C4-2B (cell line): ENCODE results near the gene NAGPA.

ENCODE experiments used
- H3K27ac ChIP-seq: fragments of 450-650 bp; 2 replicates; pipeline ENCODE4 v1.5.1; 2017
- CTCF ChIP-seq: fragments of 450-650 bp; conservative IDR thresholded peaks from 2 replicates; pipeline ENCODE4 v1.5.1; 2017; ENCODE audit warnings: mild to moderate bottlenecking
- ZFX ChIP-seq: fragments of 450-650 bp; IDR thresholded peaks from 2 replicates; pipeline ENCODE4 v1.6.1; 2017

The NAGPA gene

GRCh38 chr16:5001986-5002385 lies 31.7 kb downstream of the NAGPA start:
- no peak for TF ChIP-seq CTCF
- no peak for TF ChIP-seq ZFX
- H3K27ac ChIP-seq: no peak overlapping the region

- H3K27ac ChIP-seq: no peak overlapping the region
- TF ChIP-seq ZFX (no peak), CTCF (no peak)
Measured at GRCh38 chr16:5001571-5001970, 32.2 kb downstream of the NAGPA start.

- H3K27ac ChIP-seq: no peak overlapping the region
- no peak for TF ChIP-seq ZFX
- TF ChIP-seq CTCF: no peak
Measured at GRCh38 chr16:5000573-5001001, 33.1 kb downstream of the NAGPA start.

- no peak overlapping the region for H3K27ac ChIP-seq
- TF ChIP-seq ZFX: no peak
- TF ChIP-seq CTCF: no peak
Measured at GRCh38 chr16:4994719-4995434, 38.9 kb downstream of the NAGPA start.

GRCh38 chr16:4991754-4992153 lies 42.0 kb downstream of the NAGPA start:
- H3K27ac ChIP-seq: no peak overlapping the region
- TF ChIP-seq CTCF (no peak), ZFX (no peak)

GRCh38 chr16:4990415-4990814 lies 43.3 kb downstream of the NAGPA start:
- no peak for TF ChIP-seq ZFX
- no peak for TF ChIP-seq CTCF
- H3K27ac ChIP-seq: no peak overlapping the region

- no peak overlapping the region for H3K27ac ChIP-seq
- no peak for TF ChIP-seq CTCF
- TF ChIP-seq ZFX: no peak
Measured at GRCh38 chr16:4989391-4990006, 44.2 kb downstream of the NAGPA start.
